ENCODE data around the gene RPS6KA6.

- TF ChIP-seq, protein P1, sequence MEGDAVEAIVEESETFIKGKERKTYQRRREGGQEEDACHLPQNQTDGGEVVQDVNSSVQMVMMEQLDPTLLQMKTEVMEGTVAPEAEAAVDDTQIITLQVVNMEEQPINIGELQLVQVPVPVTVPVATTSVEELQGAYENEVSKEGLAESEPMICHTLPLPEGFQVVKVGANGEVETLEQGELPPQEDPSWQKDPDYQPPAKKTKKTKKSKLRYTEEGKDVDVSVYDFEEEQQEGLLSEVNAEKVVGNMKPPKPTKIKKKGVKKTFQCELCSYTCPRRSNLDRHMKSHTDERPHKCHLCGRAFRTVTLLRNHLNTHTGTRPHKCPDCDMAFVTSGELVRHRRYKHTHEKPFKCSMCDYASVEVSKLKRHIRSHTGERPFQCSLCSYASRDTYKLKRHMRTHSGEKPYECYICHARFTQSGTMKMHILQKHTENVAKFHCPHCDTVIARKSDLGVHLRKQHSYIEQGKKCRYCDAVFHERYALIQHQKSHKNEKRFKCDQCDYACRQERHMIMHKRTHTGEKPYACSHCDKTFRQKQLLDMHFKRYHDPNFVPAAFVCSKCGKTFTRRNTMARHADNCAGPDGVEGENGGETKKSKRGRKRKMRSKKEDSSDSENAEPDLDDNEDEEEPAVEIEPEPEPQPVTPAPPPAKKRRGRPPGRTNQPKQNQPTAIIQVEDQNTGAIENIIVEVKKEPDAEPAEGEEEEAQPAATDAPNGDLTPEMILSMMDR (IDR thresholded peaks at IDR 0.05; ENCODE audit: insufficient read depth, low read depth, low read length), result no peak
- no peak for TF ChIP-seq EZH2 (IDR thresholded peaks at IDR 0.05; ENCODE audit: insufficient read depth, low read length)
Measured at GRCh38 chrX:84161641-84162040, 26.4 kb downstream of the RPS6KA6 start.
